ENCODE results near the gene GPLD1.

Gene GPLD1

GRCh38 chr6:24480705-24481104 lies 8.7 kb downstream of the GPLD1 start:
- TF ChIP-seq, protein P1, sequence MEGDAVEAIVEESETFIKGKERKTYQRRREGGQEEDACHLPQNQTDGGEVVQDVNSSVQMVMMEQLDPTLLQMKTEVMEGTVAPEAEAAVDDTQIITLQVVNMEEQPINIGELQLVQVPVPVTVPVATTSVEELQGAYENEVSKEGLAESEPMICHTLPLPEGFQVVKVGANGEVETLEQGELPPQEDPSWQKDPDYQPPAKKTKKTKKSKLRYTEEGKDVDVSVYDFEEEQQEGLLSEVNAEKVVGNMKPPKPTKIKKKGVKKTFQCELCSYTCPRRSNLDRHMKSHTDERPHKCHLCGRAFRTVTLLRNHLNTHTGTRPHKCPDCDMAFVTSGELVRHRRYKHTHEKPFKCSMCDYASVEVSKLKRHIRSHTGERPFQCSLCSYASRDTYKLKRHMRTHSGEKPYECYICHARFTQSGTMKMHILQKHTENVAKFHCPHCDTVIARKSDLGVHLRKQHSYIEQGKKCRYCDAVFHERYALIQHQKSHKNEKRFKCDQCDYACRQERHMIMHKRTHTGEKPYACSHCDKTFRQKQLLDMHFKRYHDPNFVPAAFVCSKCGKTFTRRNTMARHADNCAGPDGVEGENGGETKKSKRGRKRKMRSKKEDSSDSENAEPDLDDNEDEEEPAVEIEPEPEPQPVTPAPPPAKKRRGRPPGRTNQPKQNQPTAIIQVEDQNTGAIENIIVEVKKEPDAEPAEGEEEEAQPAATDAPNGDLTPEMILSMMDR (IDR thresholded peaks at IDR 0.05): no peak

GRCh38 chr6:24478903-24479302 lies 10.5 kb downstream of the GPLD1 start:
- TF ChIP-seq, protein P1 (IDR thresholded peaks at IDR 0.05): no peak

DNA sequence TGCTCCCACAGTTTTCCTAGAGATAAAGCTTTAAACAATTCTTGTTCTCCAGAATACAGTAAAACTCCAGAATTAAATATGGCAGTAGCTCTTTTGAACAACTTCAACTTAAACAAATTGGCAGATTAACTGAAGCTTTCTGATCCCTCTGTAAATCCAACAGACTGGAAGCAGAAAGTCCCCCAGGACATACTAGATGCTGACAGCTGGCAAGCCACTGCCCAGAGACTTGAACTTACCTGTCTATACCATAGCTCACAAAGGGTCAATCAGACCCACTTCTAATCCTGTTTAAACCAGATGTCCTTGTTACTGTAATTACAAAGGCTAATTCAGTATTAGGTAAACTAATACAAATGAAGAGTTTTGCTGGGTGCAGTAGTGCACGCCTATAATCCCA lies 12.3 kb downstream of the GPLD1 start:
- TF ChIP-seq, protein P1 (IDR thresholded peaks at IDR 0.05): no peak

DNA sequence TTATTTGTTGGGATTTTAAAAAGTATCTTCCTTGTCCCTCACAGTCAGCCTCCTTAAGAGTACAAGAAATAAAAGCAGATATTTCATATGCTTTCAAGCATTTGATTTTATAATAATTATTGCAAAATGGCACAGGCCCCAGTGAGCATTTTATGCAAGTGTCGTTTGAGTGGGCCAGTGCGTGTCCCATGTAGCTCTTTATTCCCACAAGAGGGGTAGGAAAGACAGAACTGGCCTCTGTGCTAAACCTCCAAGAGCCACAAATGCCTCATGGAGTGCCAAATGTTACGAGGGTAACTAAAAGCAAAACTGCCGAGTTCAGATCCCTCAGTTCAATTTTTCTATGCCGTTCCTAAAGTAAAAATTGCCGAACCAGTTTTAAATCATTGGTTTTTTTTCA lies 12.7 kb downstream of the GPLD1 start:
- TF ChIP-seq, protein P1 (IDR thresholded peaks at IDR 0.05): no peak

DNA sequence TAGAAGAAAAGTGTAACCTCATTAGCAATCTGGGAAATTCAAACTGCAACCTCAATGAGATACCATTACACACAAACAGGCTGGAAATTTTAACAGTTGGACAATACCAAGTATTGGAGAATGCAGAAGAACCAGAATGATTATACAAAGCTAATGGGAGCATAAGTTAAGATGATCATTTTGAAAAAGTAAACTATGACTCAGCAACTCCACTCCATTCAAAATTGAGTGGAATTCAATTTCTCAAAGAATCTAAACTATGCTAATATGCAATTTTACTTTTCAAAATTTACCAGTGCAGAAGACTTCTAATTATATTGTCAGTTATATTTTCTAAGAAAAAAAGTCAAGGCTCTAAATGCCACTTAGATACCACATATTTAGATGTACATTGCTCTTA lies 17.2 kb downstream of the GPLD1 start:
- TF ChIP-seq, protein P1 (IDR thresholded peaks at IDR 0.05): no peak

DNA sequence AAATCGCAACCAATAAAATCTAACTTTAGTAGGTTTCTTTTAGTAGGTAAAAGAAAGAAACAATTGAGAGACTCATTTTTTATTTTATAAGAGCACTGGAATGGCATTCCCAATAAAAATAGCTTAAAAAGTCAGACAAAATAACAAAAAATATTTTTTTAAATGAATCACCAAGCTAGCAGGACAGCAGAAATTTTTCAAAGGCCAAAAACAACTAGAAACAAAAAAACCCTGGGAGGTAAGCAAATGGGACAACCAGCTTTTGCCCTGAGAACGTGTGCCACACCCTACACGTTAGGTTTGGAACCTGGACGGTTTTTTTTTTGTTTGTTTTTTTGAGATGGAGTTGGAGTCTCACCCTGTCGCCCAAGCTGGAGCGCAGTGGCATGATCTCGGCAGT lies 19.6 kb downstream of the GPLD1 start:
- TF ChIP-seq, protein P1 (IDR thresholded peaks at IDR 0.05): no peak

- TF ChIP-seq, protein P1 (IDR thresholded peaks at IDR 0.05): no peak
These were observed 24.9 kb downstream of the GPLD1 start for GRCh38 chr6:24464253-24465038.

DNA sequence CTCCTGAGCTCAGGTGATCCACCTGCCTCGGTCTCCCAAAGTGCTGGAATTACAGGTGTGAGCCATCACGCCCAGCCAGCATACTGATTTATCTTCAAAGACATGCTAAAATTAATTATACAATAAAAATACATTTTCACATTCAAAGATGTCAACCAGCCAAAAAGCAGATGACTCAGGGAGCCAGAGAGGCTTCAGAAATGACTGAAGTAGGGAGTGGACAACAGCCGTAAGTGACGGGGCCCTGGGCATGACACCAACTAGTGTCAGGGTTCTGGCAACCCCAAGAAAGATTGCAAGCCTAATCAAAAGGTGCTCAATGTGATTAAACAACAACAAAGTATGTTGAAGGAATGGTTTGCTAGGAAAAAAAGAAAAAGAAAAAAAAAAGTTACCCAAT lies 28.4 kb downstream of the GPLD1 start:
- TF ChIP-seq, protein P1 (IDR thresholded peaks at IDR 0.05): no peak
